ENCODE results near the gene ABLIM1.

ABLIM1 gene

GRCh38 chr10:114541797-114542160, 116.3 kb downstream of the ABLIM1 start:
- no peak for DNase-seq

DNA sequence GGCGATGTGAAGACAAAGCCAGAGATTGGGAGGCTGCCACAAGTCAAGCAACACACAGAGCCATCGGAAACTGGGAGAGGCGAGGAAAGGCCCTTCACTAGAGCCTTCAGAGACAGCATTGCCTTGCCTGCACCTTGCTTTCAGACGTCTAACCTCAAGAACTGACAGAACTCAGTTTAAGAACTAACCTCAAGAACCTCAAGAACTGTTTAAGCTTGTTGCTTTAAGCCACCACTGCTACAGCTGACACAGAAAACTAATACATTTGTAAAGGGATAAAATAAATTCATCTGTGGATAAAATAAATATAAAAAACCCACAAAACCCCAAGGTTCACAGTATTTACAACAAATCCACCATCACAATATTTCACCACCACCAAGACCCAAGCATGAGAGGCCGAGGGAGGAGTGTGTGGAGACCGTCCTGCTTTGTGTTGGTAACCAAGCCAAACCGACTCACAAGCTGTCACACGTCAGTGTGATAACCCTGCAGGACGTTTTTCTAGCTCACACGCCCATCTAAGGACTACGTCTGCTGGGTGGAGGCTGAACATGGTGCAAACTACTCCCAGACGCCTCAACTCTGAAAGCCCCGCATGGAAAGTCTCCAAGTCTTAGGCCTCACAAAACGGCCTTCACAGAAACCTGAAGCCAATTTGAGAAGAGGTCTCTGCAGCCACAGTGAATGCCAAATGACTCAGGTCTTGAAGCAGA, 116.8 kb downstream of the ABLIM1 start:
- DNase-seq = peak; percentile 46 to 83

- peak in 1 of 2 experiments; percentile 15 for DNase-seq
Measured at GRCh38 chr10:114540236-114540635, 117.8 kb downstream of the ABLIM1 start.

GRCh38 chr10:114539623-114540022, 118.5 kb downstream of the ABLIM1 start:
- DNase-seq = no peak

DNA sequence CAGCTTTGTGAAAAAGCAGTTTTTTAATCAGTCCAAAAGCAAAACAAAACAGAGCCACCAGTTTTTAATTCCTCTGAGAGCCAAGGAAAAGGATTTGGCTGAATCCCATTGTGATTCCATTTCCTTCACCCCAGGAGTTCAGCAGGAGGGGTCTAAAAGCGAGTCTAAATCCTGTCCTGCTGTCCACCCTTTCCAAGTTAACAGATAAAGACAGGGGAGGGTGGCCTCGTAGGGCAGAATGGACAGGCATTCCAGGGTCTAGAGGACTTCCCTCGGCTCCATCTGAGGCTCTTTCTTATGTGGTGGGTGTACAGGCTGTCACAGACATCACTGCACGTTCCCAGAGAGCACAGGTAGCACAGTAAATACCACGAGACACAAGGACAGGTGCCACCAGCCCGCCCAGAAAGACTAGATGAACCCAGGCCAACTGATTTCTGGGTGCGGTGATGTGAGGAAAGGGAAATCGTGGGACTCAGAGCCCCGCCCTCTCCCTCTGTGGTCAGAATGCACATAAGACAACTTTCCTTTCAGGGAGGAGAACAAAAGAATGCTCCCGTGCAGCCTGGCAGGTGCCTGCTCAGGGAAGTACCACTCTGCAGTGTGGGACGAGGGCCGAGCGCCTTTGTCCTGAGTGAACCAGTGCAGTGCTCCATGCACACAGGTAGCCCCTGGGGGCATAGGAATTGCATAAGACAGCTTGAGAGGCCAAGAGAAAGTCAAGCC, 119.7 kb downstream of the ABLIM1 start:
- no peak for DNase-seq

DNA sequence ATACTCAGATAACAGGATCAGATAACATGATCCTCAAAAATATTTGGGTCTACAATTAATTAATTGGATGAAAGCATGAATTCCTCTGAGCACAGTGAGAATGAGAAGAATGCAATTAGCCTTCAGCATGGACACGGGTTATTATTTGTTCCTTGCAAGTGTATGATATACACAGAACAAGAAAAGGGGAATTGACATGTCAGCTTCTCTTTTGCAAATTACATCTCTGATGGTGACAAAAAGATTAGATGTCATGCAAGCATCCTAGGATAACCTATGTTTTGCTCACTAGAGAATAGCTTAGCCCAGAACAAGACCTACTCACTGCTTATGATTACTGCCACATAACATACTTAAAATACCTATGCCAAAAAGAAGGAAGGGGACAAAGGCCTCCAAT, 120.3 kb downstream of the ABLIM1 start:
- DNase-seq = no peak

DNA sequence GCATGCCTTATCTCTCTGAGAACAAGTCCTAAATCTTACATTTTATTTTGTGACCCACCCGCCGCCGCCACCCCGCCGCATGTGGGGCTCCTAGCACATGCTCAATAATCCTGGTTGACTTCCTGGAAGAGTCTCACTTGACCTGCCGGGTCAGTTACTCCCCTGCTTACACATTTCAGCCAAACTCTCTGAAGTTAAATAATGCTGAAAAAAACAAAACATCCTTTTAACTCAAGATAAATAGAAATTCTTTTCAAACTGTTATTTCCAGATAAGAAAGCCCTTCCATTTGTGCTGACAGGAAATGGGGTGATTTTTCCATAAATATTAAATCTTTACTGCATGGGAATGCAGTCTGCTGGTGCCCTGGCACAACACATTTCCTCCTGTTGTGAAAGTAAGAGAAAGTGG, 123.5 kb downstream of the ABLIM1 start:
- DNase-seq = no peak

DNA sequence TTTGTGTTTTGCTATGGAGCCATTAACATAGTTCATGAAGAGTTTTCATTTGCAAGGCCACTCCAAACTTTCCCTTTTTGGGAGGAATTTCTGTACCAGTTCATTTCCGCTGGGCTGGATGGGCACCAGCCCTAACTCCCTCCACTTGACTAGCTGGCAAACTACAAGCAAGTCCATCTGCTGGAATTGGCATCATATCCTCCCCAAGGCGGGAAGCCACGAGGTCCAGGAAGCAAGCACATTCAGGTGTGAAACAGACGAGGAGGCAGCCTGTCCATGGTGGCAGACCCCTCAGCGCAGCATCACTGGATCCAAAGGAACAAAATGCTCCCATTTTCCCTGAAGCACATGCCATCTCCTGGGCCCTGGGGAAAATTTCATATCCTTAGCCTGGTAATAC, 125.8 kb downstream of the ABLIM1 start:
- peak in 1 of 2 experiments; percentile 33 for DNase-seq

GRCh38 chr10:114526504-114527238, 131.4 kb downstream of the ABLIM1 start:
- DNase-seq = peak; percentile 53 to 70

GRCh38 chr10:114526126-114526503, 132.0 kb downstream of the ABLIM1 start:
- DNase-seq = no peak

DNA sequence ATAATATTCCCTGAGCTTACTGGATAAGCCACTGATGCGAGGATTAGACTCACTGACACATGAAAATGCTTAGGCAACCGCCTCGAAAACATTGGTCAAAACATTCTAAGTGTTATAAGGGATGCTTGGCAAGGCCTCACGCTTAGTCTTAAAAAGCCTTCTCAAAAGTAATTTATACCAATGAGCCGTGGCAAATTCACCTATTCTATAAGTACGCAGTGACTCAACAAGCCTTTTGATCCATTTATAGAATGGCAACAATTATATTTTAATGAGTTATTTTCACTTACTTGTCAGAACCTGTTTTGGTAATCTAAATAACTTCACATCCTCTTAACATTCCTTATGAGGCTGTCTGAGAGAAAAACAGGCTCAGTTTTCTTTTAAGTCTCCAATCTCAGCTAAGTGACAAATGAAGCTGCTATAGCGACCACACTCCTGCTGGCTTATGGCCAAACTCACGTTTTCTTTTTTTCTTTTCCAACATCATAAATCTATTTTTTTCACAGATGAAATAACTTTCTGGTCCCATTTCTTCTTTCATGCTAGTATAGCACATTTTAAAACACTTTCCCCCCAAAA, 132.6 kb downstream of the ABLIM1 start:
- DNase-seq = peak; percentile 10 to 17

GRCh38 chr10:114523876-114524275, 134.2 kb downstream of the ABLIM1 start:
- no peak for DNase-seq

DNA sequence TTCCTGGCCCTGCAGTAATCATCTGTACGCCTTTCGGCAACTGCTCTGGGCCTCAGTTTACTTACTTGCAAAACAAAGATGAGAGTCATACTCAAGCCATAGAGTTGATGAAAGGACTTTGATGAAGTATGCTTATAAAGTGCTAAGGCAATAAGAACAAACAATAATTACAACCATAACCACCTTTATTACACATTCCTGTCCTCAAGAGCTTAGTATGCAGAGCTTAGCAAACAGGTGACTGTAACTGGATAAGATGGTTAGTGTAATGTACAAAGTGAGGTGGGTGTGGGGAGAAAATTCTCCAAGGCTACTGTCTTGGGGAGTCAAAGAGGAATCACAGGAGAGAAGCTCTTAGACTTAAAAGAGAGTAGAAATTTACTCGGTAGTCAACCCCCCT, 136.8 kb downstream of the ABLIM1 start:
- DNase-seq = no peak

- no peak for DNase-seq
Measured at GRCh38 chr10:114520453-114520852, 137.6 kb downstream of the ABLIM1 start.

DNA sequence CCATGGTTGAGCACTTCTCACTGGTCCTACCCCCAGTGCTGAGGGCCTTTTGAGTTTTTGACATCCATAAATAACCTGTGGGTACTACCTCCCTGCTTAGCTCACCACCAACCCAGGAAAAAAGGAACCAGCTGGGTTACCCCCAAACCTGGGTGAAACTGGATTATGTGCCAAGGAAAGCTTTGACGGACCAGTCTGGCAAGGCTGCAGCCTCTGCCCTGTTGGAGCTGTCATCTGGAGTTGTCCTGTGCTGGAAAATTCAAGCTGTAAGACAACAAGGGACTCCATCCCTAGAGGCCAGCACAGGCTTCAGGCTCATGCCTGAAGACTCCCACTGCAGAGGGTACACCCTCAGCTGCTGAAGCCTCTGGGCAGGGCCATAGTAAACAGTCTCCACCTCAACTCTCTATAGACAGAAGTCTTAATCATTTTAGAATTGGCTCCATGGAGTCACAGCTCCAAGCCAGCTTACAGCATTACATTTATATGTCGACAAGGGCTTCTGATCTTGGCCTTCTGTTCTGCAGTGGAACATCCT, 138.2 kb downstream of the ABLIM1 start:
- DNase-seq = no peak

GRCh38 chr10:114519306-114519669, 138.8 kb downstream of the ABLIM1 start:
- DNase-seq = no peak

DNA sequence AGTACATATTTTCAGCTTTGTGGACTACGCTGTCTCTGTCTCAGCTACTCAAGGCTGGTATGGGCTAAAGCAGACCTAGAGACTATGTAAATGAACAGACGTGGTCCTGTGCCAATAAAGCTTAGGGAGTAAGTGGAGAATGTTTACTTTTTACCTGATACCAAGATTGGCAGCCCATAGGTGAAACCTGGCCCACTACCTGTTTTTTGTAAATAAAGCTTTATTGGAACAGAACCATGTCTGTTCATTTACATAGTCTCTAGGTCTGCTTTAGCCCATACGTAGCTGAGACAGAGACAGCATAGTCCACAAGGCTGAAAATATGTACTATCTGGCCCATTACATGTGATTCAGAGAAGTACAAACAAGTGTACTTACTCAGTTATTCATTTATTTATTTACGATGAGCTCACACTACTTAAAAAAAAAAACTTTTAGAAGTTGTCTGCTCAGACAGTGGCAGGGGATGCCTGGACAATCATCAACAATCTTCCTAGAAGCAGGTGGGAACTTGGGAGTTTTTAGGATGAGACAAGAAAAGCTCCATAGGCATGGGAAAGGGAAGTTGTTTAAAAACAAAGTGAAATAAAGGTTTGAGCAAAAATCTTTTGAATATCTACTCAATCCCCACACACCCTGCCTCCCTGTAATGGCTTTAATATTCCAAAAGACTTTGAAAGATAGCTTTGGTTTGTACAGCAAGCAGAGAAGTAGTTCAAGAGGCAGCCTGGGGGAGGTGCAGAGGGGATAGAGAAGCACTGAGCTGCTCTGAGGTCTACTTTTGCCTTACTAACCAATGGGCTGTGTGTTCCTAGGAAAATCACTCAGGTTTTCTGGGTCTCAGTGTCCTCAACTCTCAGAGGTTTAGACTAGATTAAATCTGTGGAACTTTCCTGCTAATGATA, 139.4 kb downstream of the ABLIM1 start:
- no peak for DNase-seq

GRCh38 chr10:114517368-114518250, 140.5 kb downstream of the ABLIM1 start:
- no peak for DNase-seq

GRCh38 chr10:114516356-114516755, 141.7 kb downstream of the ABLIM1 start:
- no peak for DNase-seq

DNA sequence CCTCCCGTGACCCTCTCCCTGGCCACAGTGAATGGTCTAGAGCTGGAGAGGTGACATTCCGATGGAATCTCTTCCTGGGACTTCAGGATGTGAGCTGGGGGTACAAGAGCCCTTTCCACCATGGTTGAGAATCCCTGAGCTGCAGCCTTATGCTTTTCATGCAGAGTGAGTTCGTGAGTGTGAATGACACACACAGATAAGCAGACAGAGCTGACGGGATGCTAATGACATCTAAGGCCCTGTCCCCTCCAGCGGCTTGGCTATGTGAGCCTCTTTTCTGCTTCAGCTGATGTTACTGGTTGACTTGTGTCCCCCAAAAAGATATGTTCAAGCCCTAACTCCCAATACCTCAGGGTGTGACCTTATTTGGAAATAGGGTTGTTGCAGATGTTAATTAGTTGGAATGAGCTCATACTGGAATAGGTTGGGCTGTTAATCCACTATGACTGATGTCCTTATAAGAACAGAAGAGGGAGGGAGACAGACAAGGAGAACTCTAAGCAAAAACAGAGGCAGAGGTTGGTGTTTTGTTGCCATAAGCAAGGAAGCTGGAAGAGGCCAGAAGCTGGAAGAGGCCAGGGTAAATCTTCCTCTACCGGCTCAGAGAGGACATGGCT, 142.7 kb downstream of the ABLIM1 start:
- DNase-seq = no peak

- no peak for DNase-seq
Measured at GRCh38 chr10:114513381-114513792, 144.7 kb downstream of the ABLIM1 start.

All from NCI-H446 (cell line).